ENCODE data around the gene UROS. TPM values are rescaled to one million over a fixed set of nuclear protein-coding genes. Genes with fewer than 3 reads are reported as not detected.

UROS gene
- total and polyA plus RNA-seq, 10 of the 15 experiments (the other 5 are each of a cell fraction or from before 2014, with no cell fraction given), result 4.3 to 112 (median 64.5) TPM

DNA sequence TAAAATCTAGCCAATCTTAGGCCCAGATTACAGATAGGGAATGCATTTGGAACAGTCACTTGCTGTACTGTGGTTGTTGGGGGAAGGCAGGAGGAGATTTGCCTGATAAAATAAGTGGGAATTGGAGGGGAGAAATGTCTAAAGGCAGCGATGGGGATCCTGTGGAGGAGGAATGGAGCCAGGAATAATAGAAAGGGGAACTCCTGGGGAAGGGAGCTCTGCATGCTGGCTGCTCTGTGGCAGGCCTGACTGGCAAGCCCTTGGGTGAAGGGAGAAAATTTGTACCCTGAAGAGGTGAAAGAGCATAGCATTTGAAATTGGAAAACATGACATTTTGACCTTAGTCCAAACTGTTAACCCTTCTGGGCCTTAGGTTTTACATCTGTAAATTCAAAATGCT, 61.1 kb downstream of the UROS start:
- Histone ChIP-seq H3K4me1 (ENCODE audit: control insufficient read depth, insufficient read depth, low read length) (no peaks in the 10 kb centered on the region), H3K4me3 (no peak overlapping the region), H3K79me2 (ENCODE audit: control insufficient read depth, insufficient read depth, low read length) (no peaks in the 10 kb centered on the region), H2AFZ (ENCODE audit: control insufficient read depth, low read depth, low read length) (no peak overlapping the region), H3K4me2 (ENCODE audit: control insufficient read depth, insufficient read depth) (no peak overlapping the region), H3K9me3 (replicated peaks; ENCODE audit: control insufficient read depth, insufficient read depth, low read length) (no peaks in the 10 kb centered on the region), H3K36me3 (ENCODE audit: control insufficient read depth in 2 of 2, insufficient read depth in 2 of 2, low read length in 1 of 2) (peaks cover 12 to 50% of the 10 kb centered on the region in 2 experiments), H3K27me3 (replicated peaks in 1 of 2; ENCODE audit: control insufficient read depth in 2 of 2, insufficient read depth in 2 of 2, low read length in 1 of 2) (no peaks in the 10 kb centered on the region), H3K9ac (ENCODE audit: control insufficient read depth, insufficient read depth, low read length) (no peak overlapping the region), H3K27ac (ENCODE audit: control insufficient read depth, insufficient read depth) (no peak overlapping the region), H4K20me1 (ENCODE audit: control insufficient read depth, insufficient read depth) (no peaks in the 10 kb centered on the region; the same call in 1 of the 2 replicates)
- ChIA-PET CTCF (no interaction called here), RAD21 (ENCODE audit: unreplicated experiment) (no interaction called here), POLR2A (interaction anchor here (0.5 kb wide), 1 partner anchor 24 kb away, joined by 4 read pairs; no protein-coding TSS in a partner anchor), SMC1A (ENCODE audit: uncharacterized antibody, unreplicated experiment) (no interaction called here)
- in situ Hi-C loops (cut with MboI), result no loop called here
- ATAC-seq, result no peak
- no peak for DNase-seq (ENCODE audit: low read depth, low spot score)
- intact Hi-C loops (cut with micrococcal nuclease; ENCODE audit: unreplicated experiment), result no loop called here
- 92% methylated on average over 1 of the region's 1 CpG for WGBS (ENCODE audit: insufficient coverage, insufficient replicate concordance, low lambda C conversion rate, missing lambda C conversion rate)
- no peak for FAIRE-seq
- BruUV-seq (replicated peaks), result no TSS peak
- TF ChIP-seq SREBF2 (IDR thresholded peaks at IDR 0.05; ENCODE audit: low read length) (no peak), TCF3 (IDR thresholded peaks at IDR 0.05; ENCODE audit: borderline replicate concordance, insufficient read depth, low read depth, low read length) (no peak), NFXL1 (IDR thresholded peaks at IDR 0.05; ENCODE audit: borderline replicate concordance) (no peak), EP300 (IDR thresholded peaks at IDR 0.05; ENCODE audit: borderline replicate concordance in 1 of 2, control insufficient read depth in 1 of 2, low read depth in 2 of 2, low read length in 2 of 2) (no peak), IKZF1 (conservative IDR thresholded peaks at IDR 0.05) (no peak), KAT2A (conservative IDR thresholded peaks at IDR 0.05; ENCODE audit: control insufficient read depth, low read depth, low read length) (no peak)
- TF ChIP-seq, protein P1, sequence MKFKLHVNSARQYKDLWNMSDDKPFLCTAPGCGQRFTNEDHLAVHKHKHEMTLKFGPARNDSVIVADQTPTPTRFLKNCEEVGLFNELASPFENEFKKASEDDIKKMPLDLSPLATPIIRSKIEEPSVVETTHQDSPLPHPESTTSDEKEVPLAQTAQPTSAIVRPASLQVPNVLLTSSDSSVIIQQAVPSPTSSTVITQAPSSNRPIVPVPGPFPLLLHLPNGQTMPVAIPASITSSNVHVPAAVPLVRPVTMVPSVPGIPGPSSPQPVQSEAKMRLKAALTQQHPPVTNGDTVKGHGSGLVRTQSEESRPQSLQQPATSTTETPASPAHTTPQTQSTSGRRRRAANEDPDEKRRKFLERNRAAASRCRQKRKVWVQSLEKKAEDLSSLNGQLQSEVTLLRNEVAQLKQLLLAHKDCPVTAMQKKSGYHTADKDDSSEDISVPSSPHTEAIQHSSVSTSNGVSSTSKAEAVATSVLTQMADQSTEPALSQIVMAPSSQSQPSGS (IDR thresholded peaks at IDR 0.05; ENCODE audit: low read length), result no peak
- TF ChIP-seq, protein P2, sequence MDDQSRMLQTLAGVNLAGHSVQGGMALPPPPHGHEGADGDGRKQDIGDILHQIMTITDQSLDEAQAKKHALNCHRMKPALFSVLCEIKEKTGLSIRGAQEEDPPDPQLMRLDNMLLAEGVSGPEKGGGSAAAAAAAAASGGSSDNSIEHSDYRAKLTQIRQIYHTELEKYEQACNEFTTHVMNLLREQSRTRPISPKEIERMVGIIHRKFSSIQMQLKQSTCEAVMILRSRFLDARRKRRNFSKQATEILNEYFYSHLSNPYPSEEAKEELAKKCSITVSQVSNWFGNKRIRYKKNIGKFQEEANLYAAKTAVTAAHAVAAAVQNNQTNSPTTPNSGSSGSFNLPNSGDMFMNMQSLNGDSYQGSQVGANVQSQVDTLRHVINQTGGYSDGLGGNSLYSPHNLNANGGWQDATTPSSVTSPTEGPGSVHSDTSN (IDR thresholded peaks at IDR 0.05; ENCODE audit: insufficient replicate concordance, low read depth, low read length), result no peak
- TF ChIP-seq, protein P3, sequence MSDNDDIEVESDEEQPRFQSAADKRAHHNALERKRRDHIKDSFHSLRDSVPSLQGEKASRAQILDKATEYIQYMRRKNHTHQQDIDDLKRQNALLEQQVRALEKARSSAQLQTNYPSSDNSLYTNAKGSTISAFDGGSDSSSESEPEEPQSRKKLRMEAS (IDR thresholded peaks at IDR 0.05; ENCODE audit: low read depth, low read length), result no peak
- TF ChIP-seq, protein P4, sequence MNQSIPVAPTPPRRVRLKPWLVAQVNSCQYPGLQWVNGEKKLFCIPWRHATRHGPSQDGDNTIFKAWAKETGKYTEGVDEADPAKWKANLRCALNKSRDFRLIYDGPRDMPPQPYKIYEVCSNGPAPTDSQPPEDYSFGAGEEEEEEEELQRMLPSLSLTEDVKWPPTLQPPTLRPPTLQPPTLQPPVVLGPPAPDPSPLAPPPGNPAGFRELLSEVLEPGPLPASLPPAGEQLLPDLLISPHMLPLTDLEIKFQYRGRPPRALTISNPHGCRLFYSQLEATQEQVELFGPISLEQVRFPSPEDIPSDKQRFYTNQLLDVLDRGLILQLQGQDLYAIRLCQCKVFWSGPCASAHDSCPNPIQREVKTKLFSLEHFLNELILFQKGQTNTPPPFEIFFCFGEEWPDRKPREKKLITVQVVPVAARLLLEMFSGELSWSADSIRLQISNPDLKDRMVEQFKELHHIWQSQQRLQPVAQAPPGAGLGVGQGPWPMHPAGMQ (IDR thresholded peaks at IDR 0.05; ENCODE audit: borderline replicate concordance), result no peak

Measured in GM12878 (cell line).